HK-2 (cell line): ENCODE data around the gene DYSF.

Experiments used
- DNase-seq: peaks from one replicate; pipeline ENCODE4 v3.0.0-alpha.2; 2018; ENCODE audit not compliant: unreplicated experiment

Gene DYSF

GRCh38 chr2:71706836-71707235 lies 253.5 kb downstream of the DYSF start:
- no peak for DNase-seq

DNA sequence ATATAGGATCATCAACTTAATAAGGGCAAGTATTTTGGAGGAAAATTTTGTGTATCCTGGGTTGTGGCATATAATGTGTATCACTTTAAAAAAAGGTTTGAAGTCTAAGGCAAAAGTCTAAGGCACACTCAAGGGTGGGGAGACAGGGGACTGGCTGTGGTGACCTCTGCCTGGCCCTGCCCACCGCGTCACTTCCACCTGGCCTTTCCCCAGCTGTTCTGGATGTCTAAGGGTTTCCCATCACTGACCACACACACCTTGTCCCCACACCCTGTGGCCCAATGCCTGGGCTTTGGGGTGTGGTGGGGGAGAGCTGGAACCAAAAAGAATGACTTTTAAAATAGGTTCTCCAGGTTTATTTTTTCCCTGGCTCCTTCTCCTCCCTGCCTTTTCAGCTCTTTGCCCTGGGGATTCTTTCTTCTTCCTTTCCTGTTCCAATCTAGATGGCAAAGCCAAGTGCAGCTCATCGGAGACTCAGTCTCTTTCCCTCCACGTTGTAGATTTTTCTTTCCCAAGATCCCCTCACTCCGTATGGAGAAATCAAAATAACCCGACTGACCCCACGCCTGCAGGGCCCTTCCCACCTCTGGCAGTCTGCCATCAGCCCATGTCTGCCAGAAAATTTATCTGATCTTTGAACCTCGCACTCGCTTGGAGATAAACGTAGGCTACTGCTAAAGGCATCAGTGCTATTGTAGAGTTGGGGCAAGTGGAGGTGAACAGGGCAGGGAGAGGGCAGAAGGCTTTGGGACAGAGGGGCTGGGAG lies 257.2 kb downstream of the DYSF start:
- no peak for DNase-seq

DNA sequence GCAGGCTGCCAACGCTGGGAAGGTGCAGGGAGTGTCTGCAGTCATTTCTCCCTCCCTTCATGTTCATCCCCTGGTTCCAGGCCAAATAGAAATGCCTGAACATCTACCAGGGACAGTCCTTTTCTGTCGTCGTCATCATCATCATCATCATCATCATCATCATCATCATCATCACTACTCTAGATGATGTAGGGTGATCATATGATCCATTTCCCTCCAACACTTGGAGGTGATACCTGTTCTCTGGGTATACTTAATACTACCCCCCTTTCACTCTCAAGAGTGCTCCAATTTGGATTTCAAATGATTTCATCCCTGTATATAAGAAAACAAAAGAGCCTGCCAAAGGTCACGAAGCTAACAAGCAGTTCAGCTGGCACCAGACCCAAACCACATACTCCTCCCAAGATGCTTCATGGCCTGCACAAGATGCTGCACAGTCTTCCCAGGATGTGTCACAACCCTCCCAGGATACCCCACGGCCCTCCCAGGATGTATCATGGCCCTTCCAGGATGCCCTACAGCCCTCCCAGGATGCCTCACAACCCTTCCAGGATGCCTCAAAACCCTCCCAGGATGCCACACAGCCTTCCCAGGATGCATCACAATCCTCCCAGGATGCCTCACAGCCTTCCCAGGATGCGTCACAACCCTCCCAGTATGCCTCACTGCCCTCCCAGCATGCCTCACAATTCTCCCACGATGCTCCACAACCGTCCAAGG lies 257.9 kb downstream of the DYSF start:
- DNase-seq: no peak

GRCh38 chr2:71712158-71712818 lies 258.9 kb downstream of the DYSF start:
- DNase-seq: no peak

- no peak for DNase-seq
These were observed 260.5 kb downstream of the DYSF start for GRCh38 chr2:71713581-71714580.

DNA sequence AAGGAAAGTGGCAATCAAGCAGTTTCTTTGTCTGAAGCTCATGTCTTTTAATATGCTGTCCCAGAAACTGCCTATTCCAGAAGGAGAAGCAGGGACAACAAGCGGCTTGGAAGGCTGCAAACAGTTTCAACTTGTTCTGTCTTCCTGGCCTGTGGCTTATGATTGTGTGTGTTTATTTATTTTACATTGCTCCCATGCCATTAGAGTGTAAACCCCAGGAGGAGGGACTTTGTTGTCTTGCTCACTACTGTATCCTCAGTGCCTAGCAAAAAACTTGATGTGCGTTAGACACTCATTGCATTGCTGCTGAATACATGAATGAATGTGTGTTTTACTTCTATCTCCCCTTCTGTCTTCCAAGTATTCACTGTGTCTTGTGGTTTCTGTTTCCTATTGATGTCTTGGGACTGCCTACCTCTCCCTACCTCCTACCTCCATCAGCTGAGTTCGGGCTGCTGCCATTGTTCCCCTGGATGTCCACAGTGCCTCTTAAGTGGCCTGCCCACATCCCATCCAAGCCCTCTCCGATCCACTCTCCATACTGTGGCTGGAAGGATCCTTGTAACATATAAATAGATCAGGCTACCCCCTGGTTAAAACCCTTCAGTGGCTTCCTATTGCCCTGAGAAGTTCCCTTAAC lies 261.4 kb downstream of the DYSF start:
- DNase-seq: no peak

- no peak for DNase-seq
These were observed 261.9 kb downstream of the DYSF start for GRCh38 chr2:71715241-71715750.

DNA sequence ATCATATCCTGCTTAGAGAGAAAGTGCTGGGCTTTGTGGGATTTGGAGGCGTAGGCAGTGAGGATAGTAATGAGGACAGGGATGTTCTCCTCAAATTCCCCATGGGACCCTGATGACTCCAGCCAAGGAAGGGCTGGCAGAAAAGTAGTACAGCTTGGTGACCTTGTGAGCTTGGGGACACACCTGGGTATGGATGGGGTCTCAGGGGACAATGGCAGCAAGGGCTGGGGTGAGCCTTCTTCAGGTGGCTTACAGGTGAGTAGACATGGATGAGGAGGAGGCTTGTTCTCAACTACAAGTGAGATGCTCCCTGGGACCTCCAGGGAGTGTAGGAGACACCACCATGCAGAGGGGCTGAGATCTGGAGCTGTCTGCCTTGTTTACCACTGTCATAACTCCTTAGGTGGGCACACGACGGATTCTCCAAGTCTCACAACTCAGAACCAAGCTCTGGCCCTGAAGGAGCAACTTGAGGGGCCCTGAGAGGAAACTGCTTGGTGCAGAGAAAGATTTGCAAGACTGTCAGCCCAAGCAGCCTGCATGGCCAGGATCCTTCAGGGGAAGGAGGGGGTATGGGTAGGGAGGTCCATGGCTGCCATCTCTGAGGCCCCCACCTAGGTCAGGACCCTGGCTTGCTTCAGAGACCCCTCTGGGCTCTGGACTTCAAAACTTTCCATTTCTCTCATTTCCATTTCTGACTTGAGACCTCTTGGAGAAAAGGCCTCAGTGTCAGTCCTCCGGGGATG lies 262.8 kb downstream of the DYSF start:
- no peak for DNase-seq

- peak; percentile 58 for DNase-seq
These were observed 263.6 kb downstream of the DYSF start for GRCh38 chr2:71716697-71717624.

DNA sequence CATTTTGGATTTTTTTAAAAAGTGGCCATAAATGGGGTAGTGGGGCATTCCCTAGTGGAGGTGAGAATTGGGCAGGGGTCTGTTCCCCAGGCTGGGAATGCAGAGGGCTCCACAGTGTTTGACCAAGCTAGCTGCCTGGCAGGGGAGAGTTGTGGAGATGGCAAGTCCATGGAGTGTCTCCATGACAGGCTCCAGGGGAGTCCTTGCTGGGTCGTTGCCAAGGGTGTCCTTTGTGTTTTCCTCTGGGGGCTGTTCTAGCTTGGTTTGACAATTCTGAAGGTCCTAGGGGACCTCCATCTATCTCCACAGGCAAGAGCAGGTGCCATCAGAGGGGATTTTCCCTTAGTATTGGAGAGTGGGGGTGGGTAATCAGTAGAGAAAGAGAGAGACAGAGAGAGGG lies 265.3 kb downstream of the DYSF start:
- no peak for DNase-seq

DNA sequence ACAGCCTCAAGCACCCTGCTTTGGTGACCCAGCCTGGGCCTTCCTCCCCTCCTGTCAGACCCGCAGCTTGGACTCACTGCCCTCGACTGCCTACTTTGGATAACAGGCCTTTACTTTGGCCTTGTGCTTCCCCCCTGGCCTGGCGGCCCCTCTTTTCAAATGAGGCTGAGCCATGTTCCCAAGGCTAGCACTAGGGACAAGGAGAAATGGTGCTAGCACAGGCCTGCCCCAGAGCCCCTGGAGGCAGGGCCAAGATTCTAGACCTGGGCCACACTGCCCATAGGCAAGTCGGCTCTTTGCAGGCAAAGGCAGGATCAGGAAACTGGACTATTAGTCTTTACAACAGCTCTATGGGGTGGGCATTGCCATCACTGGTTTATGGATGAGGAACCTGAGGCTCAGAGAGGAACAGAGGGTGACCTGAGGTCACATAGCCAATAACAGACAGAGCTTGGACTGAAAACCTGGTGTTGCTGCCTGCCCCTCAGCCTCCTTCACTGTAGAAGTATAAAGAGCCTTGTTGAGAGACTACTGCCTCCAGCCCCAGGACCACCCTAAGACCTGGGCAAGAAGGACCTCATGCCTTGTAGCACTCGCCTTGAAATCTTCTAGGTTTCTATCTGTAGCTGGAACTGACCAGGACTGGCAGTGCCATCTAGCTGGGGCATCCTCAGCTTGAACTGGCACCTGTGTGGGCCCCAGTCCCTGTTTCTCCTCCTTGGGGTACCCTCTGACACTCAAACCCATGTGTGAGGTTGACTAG lies 266.3 kb downstream of the DYSF start:
- no peak for DNase-seq

DNA sequence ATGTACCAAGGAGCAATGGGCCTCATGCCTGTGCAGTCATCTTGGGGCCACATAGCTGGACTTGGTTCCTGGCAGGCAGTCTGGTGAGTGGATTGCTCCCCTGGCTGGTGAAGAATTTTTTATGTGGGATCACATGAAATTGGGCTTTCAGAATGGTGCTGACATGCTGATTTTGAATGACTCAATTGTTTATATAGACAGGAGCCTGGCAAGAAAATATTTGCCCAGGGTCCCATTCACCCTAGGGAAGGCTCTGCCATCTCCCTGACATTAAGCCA lies 266.9 kb downstream of the DYSF start:
- no peak for DNase-seq

GRCh38 chr2:71720596-71721361 lies 267.4 kb downstream of the DYSF start:
- DNase-seq: no peak

DNA sequence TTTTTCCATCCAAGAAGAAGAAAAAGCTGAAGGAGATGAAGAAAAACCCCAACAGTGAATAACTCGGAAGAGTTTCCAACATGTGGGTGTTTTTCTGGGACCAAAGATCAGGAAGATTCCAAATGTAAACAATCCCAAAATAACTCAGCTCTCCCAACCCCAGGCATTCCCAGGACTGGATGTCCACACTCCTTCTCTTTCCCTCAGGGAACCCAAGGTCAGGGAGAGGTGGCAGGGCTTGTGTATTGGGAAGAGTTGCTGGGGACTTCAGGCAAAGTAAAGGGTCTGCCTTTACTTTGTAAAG lies 268.0 kb downstream of the DYSF start:
- no peak for DNase-seq

- no peak for DNase-seq
These were observed 268.3 kb downstream of the DYSF start for GRCh38 chr2:71721669-71722068.

DNA sequence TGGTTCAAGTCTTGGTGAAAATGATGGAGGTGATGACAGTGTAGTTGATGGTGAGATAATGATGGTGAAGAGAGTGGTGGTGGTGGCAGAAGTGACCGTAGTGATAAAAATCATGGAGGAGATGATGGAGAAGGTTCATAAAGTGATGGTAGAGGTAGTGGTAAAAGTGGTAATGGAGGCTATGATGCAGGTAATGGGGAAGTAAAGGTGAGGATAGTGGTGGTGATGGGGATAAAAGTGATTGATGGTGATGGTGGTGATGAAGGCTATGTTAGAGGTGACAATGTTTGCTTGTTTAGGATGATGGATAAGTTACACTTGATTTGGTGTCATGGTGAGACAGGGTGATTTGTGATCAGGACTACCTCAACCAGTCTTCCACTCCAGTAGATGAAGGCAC lies 268.9 kb downstream of the DYSF start:
- no peak for DNase-seq

DNA sequence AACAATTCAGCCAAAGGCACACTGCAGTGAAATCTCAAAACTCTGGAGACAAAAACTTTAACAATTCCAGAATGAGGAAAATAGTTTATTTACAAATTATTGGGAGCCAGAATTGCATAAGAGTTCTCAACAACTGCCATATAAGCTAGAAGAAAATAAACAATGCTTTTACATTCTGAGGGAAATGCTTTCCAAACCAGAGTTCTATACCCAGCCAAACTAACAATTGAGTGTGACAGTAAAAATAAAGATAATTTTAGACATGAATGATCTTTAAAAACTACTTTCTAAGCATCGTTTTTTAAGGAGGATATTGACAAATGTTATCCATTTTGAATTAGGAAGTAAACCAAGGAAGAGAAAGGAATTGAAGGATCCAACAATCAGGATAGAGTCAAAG lies 271.4 kb downstream of the DYSF start:
- DNase-seq: no peak

- DNase-seq: no peak
These were observed 272.5 kb downstream of the DYSF start for GRCh38 chr2:71725836-71726235.
